Stimulated activated CD4-positive, alpha-beta T cell treated with anti-CD3 and anti-CD28 coated beads, Interleukin-12 subunit alpha, Interleukin-12 subunit beta, amount 100 ng/mL, for 4 hours (primary cell): ENCODE data around the gene SMCO1.
"Not testable (repeated sequence)": the region's sequence is repeated elsewhere in the genome, so short reads cannot be mapped to it uniquely, and the experiment has no call there.

Source experiments
- DNase-seq: peaks from one replicate; pipeline ENCODE4 v3.0.0-alpha.2; 2020

Gene SMCO1

GRCh38 chr3:196519718-196520082, 4.6 kb upstream of the SMCO1 start:
- peak; percentile 24 for DNase-seq

GRCh38 chr3:196518966-196519717, 4.0 kb upstream of the SMCO1 start:
- peak; percentile 36 for DNase-seq

GRCh38 chr3:196517919-196518318, 2.8 kb upstream of the SMCO1 start:
- no peak for DNase-seq

GRCh38 chr3:196517162-196517800, 2.1 kb upstream of the SMCO1 start:
- DNase-seq: no peak

- no peak for DNase-seq
Observed at GRCh38 chr3:196514350-196514716, 813 bp downstream of the SMCO1 start.

- no peak for DNase-seq
Observed at GRCh38 chr3:196513697-196514349, 1.3 kb downstream of the SMCO1 start.

GRCh38 chr3:196511646-196512425, 3.3 kb downstream of the SMCO1 start:
- not testable (repeated sequence) for DNase-seq

GRCh38 chr3:196511108-196511507, 4.0 kb downstream of the SMCO1 start:
- not testable (repeated sequence) for DNase-seq

- no peak for DNase-seq
Observed at GRCh38 chr3:196506687-196507086, 8.5 kb downstream of the SMCO1 start.

GRCh38 chr3:196504556-196504955, 10.6 kb downstream of the SMCO1 start:
- no peak for DNase-seq

GRCh38 chr3:196504077-196504398, 11.1 kb downstream of the SMCO1 start:
- DNase-seq: not testable (repeated sequence)

GRCh38 chr3:196503196-196504076, 11.7 kb downstream of the SMCO1 start, which contains the start of gene RNF168:
Gene RNF168, minus strand, starts transcription at chr3:196503768. Its CDS starts 595 bp downstream, at chr3:196503173.
- DNase-seq: peak; percentile 94

GRCh38 chr3:196502775-196503195, 12.4 kb downstream of the SMCO1 start:
- peak; percentile 28 for DNase-seq

GRCh38 chr3:196501316-196502044, 13.7 kb downstream of the SMCO1 start:
- DNase-seq: no peak

GRCh38 chr3:196499807-196500524, 15.2 kb downstream of the SMCO1 start:
- no peak for DNase-seq

GRCh38 chr3:196499061-196499460, 16.1 kb downstream of the SMCO1 start:
- no peak for DNase-seq

- no peak for DNase-seq
Observed at GRCh38 chr3:196498297-196498696, 16.8 kb downstream of the SMCO1 start.

- DNase-seq: no peak
Observed at GRCh38 chr3:196496183-196496582, 19.0 kb downstream of the SMCO1 start.

- no peak for DNase-seq
Observed at GRCh38 chr3:196493292-196493691, 21.9 kb downstream of the SMCO1 start.

- no peak for DNase-seq
Observed at GRCh38 chr3:196492080-196492479, 23.1 kb downstream of the SMCO1 start.

GRCh38 chr3:196489747-196490146, 25.4 kb downstream of the SMCO1 start:
- no peak for DNase-seq
